WERI-Rb-1 (cell line): ENCODE data around the gene LATS2.
"Not testable (repeated sequence)": the region's sequence is repeated elsewhere in the genome, so short reads cannot be mapped to it uniquely, and the experiment has no call there.

ENCODE experiments used
- DNase-seq: peaks from one replicate; pipeline ENCODE4 v3.0.0-alpha.2; 2020
- H3K27ac ChIP-seq: fragments of 250-450 bp; sonication (Bioruptor Pico); 2 replicates; pipeline ENCODE4 v1.5.1; 2020; ENCODE audit warnings: mild to moderate bottlenecking, moderate library complexity
- H3K27me3 ChIP-seq: fragments of 250-450 bp; sonication (Bioruptor Pico); 2 replicates; pipeline ENCODE4 v1.5.1; 2021; ENCODE audit warnings: mild to moderate bottlenecking, low read depth, moderate library complexity; ENCODE audit not compliant: insufficient read depth, severe bottlenecking
- H3K36me3 ChIP-seq: fragments of 250-450 bp; sonication (Bioruptor Pico); 2 replicates; pipeline ENCODE4 v1.5.1; 2020; ENCODE audit warnings: mild to moderate bottlenecking, moderate library complexity
- H3K4me3 ChIP-seq: 2 replicates; pipeline ENCODE4 v1.5.1; 2011; ENCODE audit warnings: low read depth, mild to moderate bottlenecking, control low read depth, low read length
- H3K9me3 ChIP-seq: fragments of 250-450 bp; sonication (Bioruptor Pico); 2 replicates; pipeline ENCODE4 v1.5.1; 2021; ENCODE audit warnings: mild to moderate bottlenecking, moderate library complexity; ENCODE audit not compliant: severe bottlenecking
- TF ChIP-seq, protein P1 (sequence below): IDR thresholded peaks from 2 replicates; pipeline ENCODE4 v1.5.1; 2011; ENCODE audit warnings: low read depth, mild to moderate bottlenecking, control low read depth, inconsistent platforms, low read length

Gene LATS2

DNA sequence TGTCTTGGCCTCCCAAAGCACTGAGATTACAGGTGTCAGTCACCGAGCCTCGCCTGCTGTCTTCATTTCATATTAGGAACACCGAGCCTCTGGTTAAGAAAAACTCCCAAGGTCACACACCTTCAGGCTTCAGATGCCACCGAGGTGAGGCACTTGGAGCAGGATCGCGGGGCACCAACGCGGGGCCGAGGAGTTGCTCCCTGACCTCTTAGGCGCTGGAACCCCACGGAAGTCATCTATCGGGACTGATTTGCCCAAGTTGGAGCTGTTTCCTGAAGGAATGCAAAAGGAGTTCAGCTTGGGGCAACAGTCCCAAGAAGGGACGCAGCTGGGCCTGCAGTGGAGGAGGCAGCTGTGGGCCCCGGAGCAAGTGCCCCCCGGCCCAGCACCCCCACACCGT, 108.5 kb downstream of the LATS2 start:
- TF ChIP-seq, protein P1, sequence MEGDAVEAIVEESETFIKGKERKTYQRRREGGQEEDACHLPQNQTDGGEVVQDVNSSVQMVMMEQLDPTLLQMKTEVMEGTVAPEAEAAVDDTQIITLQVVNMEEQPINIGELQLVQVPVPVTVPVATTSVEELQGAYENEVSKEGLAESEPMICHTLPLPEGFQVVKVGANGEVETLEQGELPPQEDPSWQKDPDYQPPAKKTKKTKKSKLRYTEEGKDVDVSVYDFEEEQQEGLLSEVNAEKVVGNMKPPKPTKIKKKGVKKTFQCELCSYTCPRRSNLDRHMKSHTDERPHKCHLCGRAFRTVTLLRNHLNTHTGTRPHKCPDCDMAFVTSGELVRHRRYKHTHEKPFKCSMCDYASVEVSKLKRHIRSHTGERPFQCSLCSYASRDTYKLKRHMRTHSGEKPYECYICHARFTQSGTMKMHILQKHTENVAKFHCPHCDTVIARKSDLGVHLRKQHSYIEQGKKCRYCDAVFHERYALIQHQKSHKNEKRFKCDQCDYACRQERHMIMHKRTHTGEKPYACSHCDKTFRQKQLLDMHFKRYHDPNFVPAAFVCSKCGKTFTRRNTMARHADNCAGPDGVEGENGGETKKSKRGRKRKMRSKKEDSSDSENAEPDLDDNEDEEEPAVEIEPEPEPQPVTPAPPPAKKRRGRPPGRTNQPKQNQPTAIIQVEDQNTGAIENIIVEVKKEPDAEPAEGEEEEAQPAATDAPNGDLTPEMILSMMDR: no peak
- Histone ChIP-seq H3K36me3 (no peaks in the 10 kb centered on the region), H3K9me3 (no peaks in the 10 kb centered on the region), H3K4me3 (no peak overlapping the region), H3K27ac (no peak overlapping the region), H3K27me3 (no peaks in the 10 kb centered on the region)
- DNase-seq: no peak

DNA sequence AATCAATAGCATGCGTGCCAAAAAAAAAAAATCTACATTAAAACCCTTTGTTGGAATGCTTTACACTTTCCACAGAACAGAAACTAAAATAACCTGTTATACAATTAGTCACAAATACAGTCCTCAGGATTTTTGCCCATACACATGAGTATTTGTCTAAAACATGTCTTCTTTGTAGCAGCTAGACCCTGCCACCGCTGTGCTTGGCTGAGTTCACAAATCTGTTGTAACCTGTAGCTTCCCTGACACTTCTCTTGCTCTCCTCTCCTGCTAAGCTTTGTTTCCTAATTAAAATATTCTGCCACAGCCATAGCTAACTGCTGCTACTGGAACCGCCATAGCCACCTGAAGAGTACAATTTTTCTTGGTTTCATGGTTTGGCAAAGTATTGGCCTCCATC, 113.4 kb downstream of the LATS2 start:
- not testable (repeated sequence) for H3K36me3 ChIP-seq, H3K9me3 ChIP-seq, DNase-seq, H3K27ac ChIP-seq, H3K4me3 ChIP-seq, H3K27me3 ChIP-seq

DNA sequence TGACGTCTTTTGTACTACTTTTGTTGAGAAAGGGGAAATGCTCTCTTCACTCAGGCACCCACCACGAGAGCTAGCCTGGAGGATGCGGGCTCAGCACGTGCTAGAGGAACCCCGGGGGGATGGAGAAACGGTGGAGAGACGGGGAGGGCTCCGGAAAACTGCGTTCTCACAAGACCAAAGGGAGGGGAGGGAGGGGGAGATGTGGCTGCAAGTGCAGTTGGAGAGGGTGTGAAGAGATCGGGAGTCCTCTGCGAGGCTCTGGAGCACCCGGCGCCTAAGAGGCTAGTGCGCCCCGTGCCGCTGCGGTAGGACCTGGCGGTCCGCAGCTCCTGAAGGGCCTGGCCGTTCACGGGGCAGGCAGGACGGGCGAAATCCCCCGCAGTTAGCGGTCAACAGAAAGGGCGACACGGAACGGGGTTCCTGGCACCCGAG, 115.4 kb downstream of the LATS2 start:
- TF ChIP-seq, protein P1: no peak
- no peak overlapping the region for H3K4me3 ChIP-seq
- no peaks in the 10 kb centered on the region for H3K9me3 ChIP-seq
- no peaks in the 10 kb centered on the region for H3K36me3 ChIP-seq
- no peak overlapping the region for H3K27ac ChIP-seq
- no peaks in the 10 kb centered on the region for H3K27me3 ChIP-seq
- no peak for DNase-seq

DNA sequence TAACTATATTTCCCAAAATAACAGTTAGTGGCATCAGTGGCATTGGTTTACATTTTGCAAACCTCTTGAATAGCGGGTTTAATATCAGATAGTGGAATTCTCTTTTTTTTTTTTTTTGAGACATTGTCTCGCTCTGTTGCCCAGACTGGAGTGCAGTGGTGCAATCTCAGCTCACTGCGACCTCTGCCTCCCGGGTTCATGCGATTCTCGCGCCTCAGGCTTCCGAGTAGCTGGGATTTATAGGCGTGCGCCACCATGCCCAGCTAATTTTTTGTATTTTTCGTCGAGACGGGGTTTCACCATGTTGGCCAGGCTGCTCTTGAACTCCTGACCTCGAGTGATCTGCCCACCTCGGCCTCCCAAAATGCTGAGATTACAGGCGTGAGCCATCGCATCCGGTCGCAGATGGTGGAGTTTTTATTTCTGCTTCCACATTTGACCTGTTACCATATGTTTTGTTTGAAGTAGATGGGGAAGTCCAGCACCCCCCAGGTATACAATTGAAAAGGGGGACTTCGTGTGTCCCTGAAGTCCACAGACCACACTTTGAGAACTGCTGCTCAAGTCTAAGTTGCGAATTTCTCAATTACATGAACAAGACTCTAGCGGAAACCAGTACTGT, 118.3 kb downstream of the LATS2 start:
- Histone ChIP-seq H3K4me3 (no peak overlapping the region), H3K36me3 (no peaks in the 10 kb centered on the region), H3K9me3 (no peaks in the 10 kb centered on the region), H3K27ac (no peak overlapping the region), H3K27me3 (no peaks in the 10 kb centered on the region)
- no peak for DNase-seq
- TF ChIP-seq, protein P1: no peak

DNA sequence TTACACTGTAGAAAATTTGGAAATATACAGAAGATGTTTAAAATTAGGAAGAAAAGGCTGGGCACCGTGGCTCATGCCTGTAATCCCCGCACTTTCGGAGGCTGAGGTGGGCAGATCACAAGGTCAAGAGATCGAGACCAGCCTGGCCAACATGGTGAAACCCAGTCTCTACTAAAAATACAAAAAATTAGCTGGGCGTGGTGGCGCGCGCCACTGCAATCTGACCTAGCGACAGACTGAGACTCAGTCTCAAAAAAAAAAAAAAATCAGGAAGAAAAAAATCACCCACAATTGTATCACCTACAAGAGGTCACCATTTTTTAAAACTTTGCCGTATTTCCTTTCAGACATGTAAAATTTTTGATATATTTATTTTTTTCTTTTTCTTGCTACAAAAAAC, 120.9 kb downstream of the LATS2 start:
- not testable (repeated sequence) for H3K9me3 ChIP-seq, H3K27me3 ChIP-seq, H3K4me3 ChIP-seq, H3K36me3 ChIP-seq, H3K27ac ChIP-seq, DNase-seq

DNA sequence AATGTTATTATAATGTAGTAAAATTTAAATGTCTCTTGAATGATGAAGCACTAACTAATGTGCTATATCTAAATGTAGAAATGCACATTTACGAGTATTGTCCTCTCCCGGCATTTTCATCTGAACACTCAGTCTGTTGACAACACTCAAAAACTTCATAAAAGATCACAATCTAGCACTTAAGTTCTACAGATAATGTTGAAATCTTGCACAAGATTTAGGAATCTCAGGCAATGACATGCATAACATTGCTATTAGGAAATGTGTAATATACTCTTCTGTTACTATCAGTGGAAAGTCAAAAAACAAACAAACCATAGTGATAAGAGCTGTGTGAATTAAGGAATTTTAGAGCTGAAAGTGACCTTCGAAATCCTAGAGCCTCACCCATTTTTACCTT, 121.3 kb downstream of the LATS2 start:
- Histone ChIP-seq H3K27ac (no peak overlapping the region), H3K36me3 (no peaks in the 10 kb centered on the region), H3K27me3 (no peaks in the 10 kb centered on the region), H3K4me3 (no peak overlapping the region), H3K9me3 (no peaks in the 10 kb centered on the region)
- no peak for DNase-seq
- TF ChIP-seq, protein P1: no peak

DNA sequence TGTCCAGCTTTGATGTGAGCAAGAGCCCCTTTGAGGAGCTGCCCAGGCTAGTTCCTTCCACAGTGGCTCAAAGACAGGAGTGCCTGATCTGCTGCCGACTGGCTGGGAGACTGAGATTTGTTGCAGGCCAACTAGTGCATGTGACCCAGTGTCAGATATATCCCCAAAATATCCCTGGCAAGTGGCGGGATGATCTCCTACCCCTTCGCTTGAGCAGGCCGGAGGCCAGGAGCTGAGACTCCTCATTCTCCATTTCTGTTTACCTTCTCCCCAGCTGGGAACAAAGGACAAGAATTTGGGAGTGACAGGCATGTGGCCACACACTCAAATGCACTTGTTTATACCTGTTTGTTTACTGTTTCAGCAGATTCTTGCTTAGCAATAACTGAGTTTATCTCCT, 121.7 kb downstream of the LATS2 start:
- DNase-seq: no peak
- no peak overlapping the region for H3K27ac ChIP-seq

More for the DNA sequence above, 121.7 kb downstream of the LATS2 start:
- H3K36me3 ChIP-seq: no peaks in the 10 kb centered on the region
- no peaks in the 10 kb centered on the region for H3K9me3 ChIP-seq
- no peak overlapping the region for H3K4me3 ChIP-seq
- TF ChIP-seq, protein P1: no peak
- no peaks in the 10 kb centered on the region for H3K27me3 ChIP-seq
